OCI-M2 (cell line): ENCODE data around the gene MTSS2.

Experiments used
- DNase-seq: peaks from one replicate; lab custom pipeline; 2025; ENCODE audit not compliant: unreplicated experiment; lab: John Stamatoyannopoulos, UW

MTSS2 gene

DNA sequence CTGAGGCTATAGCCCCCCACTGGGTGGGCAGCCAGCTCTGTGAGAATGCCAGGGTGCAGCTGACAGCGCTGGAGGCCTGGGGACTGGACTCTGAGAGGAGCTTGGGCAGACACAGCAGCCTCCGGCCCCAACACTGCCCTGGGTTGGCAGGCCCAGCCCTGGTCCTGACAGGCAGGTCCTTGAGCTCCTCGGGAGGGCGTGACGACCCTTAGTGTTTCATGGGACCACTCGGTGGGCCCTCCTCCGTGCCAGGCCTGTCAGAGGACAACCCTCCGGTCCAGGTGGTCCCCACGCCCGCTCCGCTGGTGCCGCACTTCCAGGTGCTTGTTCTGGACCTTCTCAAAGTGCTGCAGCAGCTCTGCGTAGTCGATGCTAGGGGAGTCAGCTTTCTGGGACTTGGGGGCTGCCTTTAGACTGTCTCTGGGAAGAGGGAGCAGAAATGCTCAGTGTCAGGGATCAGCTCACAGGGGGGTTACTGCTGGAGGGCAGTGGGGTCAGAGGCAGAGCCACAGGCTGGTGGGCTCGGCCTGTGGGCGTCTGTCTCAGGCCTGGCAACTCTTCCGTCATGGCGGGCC, 1.9 kb upstream of the MTSS2 start:
- no peak for DNase-seq

DNA sequence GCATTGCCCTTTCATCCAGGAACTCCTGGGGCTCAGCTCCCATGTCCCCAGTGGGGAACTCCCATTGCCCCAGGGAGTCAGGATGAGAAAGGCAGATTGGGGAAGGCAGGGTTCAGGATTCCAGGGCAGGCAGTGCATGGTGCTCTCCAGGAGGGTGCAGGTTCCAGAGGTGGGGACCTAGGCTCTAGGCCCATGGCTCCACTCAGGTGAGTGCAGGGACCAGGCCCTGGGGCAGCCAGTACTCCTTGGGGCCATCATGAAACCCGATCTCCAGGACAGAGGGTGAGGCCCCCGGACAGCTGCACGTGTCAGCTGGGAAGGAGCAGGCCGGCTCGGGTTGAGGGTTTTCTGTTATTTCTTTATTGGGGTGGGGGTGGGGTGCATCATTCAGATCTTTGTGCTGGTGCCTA, 1.3 kb upstream of the MTSS2 start:
- no peak for DNase-seq

DNA sequence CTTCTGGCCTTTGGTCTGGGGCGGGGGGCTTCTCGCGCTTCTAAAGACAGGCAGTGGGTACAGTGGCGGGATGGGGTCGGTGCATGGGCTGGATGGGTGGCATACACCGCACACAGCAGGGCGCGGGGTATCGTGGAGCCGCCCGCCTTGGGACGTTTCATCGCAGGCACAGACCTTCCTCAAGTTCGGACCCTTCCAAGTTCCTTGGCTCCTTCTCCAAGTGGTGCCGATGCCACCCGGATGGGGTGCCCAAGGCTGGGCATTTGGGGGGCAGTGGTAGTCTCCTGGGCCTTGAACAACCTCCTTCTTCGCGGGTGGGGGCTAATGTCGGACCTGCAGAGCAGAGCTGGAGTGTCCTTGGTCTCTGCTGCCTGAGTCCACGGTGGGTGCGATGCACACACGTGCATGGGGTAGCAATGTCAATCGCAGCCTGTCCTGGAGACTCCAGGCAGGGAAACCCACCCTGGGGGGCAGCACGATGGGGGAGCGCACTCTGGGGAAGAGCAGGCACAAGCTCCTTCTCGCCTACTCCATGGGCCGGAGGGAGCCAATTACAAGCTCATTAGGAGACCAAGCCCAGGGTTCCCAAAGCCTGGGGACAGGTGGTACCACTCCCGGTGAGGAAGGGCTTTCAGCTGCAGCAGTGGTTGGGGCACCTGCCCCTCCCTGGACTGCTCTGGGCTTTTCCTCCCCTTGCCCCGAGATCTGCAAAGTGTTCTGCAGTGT, 686 bp upstream of the MTSS2 start:
- no peak for DNase-seq

DNA sequence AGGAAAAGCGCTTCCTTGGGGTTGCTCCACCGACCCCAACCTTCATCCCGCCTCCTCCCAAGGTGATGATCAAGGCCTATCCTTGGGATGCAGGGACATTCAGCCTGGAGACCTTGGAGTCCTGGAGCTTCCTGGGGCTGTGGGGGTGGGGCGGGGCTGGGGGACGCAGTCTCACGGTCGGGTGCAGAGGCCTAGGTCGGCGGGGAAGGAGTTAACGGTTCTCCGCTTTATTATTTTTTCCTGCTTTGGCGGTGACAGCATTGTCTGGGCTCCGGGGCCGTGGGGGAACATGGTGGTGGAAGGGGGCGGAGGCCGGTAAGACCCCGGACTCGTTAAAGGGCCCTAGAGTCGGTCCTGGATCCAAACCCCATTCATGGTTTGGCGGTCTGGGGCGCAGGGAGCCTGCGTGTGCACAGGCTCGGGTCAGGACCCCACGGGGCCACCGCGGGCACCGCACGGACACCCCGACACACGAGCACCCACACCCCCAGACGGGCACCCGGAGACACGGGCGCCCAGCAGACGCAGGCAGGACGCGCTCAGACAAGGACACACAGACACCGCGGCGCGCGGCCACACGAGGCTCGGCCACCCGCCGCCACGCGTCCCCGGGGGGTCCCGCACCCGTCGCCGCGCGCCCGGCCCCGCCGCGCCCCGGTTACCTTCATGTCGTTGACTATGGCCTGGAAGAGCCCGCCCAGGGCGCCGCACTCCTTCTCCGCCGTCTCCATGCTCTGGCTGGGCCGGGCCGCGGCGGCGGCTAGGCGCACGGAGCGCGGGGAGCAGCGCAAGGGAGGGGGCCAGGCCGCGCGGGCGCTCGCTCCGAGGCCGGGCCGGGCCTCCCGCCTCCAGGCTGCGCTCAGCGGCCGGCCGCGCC, 554 bp downstream of the MTSS2 start:
- no peak for DNase-seq

DNA sequence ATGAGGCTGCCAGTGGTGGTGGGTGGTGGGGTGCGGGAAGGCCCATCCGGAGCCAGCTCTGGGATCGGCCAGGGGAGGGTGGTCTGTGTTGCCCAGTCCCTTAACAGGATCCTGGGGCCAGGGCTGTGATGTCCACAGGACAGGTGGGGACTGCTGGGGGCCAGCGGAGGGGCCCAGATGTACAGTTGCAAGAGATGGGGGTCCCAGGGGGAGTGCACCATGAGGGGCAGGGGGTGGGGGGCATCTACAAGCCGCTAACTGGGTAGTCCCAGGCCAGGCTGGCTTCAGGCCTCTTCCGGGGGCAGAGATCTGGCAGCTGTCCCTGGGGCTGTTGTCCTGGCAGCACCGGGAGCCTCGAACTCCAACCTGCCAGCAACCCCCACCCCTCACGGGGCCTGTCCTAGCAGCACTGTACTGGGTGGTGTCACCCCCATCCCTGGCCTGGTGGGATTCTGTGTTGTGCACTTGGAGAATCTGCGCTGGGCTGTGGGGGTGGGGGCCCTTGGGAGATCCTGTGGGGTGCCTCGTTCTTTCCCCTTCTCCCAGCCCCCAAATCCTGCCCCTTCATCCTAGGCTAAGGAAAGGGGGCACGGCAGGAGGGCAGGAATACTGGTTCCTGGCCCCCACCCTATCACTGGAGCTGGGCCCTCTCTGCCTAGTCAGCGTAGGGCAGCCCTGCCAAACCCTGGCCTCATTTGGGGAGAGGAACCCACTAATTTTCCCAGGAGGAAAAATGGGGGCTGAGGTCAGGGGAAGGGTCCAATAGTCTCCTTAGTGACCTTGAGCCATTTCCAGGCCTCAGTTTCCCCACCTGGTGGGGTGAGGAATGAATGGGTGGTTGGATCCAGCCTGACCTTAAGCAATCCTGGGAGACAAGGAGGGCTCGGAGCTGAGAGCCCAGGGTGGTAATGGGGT, 1.4 kb downstream of the MTSS2 start:
- DNase-seq, result no peak

DNA sequence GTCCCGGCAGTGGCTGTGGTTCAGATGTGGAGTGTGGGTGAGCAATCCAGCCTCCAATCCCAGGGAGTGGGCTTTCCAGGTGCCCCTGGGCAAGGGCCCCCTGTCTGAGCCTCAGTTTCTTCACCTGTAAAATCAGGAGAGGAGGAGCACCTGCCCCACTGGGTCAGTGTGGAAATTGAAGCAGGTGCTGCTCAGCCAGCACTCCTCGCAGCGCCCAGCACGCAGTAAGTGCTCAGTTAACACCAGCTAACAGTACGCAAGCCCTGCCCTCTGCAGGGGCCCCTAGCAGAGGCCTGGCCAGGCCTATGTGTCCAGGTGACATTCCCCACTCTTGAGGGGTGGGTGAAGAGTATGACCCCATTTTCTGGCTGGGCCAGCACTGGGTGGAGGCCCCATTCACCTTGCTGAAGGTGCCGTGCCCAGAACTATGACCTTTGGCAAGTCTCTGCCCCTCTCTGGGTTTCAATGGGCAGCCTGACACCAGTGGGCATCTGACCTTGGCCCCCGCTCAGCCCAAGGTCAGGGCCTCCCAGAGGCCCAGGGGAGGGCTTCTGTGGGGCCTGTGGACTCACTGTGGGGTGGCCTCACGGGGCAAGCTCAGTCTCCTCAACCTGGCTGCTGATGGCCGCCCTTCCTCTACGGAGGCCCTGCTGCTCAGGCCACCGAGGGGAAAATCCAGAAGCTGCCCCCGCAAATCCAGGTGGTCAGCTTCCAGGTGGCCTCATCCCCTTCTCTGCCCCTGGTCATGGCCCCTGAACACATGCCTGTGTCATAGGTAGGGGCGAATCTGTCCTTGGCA, 2.5 kb downstream of the MTSS2 start:
- DNase-seq, result no peak

DNA sequence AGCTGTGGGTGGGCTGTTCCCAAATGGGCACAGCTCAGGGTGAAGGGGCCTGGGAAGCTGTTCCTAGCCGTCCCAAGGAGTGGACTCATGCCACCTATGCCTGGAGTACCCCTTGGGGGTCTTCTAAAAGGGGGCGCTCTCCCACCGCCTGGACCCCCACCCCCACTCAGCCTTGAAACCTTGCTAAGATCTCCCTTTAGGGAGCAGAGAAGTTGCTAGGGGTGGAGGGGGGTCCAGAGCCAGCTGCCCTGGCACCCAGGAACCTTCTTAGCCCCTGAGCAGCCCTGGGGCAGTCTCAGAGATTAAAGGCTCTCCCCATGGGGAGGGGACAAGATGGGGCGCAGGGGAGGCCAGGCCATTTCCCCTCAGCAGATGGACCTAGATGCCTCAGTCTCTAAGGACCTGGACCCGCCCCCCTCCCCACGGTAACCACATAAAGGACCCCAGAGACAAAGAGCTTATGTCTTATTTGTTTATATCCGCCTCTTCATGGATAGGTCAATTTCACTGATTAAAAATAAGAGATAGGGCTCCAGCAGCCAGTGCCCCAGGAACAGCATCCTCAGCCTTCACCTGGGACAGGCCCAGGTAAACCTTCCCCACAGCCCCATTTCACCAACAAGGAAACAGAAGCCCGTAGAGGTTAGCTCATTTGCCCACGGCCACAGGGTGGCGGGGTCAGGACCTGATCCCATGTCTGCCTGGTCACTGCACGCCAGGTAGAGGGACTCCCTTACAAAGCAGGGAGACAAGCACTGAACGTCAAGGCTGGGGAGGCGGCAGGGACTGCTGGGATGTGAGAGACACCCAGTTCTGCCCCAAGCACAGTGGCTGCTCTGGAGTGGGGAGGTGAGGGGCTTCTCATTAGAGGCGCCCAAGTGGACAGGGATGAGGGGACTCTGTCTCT, 3.4 kb downstream of the MTSS2 start:
- DNase-seq, result no peak

DNA sequence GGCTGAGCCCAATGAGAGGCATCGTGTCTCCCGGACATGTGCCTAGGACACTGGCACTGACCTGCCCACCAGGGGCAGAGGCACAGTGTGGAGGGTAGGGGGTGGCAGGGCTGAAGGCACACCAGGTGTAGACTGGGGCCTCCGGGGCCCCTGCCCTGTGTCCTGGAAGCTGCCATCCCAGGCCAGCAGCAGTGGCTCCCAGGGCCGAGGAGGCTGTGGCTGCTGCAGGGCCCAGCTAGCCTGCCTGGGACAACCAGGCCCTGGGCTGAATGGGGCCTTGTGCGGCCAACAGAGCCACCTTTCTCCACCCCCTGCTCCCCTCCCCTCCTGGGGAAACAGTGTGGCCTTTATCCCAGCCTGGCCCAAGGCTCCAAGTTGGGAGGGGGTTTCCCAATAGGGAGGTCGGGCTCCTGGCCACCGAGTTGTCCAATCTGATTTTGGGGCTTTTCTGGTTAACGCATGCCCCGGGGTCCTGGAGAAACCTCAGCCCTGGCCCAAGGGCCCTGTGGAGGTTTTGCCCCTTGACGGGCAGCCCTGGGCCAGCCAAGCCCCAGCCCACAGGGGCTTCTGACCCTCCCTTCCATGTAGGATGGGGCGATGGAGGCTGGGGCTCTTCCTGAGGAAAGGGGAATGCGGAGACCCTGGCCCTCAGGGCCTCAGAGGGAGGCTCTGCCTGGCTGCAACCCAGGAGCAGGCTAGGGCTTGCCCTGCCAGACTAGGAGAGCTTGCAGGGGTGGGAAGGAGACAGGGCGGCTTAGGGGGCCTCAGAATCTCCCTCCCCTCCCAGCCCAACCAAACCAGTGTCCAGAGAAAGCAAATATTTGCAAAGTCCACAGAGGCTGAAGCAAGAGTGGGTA, 4.2 kb downstream of the MTSS2 start:
- no peak for DNase-seq

DNA sequence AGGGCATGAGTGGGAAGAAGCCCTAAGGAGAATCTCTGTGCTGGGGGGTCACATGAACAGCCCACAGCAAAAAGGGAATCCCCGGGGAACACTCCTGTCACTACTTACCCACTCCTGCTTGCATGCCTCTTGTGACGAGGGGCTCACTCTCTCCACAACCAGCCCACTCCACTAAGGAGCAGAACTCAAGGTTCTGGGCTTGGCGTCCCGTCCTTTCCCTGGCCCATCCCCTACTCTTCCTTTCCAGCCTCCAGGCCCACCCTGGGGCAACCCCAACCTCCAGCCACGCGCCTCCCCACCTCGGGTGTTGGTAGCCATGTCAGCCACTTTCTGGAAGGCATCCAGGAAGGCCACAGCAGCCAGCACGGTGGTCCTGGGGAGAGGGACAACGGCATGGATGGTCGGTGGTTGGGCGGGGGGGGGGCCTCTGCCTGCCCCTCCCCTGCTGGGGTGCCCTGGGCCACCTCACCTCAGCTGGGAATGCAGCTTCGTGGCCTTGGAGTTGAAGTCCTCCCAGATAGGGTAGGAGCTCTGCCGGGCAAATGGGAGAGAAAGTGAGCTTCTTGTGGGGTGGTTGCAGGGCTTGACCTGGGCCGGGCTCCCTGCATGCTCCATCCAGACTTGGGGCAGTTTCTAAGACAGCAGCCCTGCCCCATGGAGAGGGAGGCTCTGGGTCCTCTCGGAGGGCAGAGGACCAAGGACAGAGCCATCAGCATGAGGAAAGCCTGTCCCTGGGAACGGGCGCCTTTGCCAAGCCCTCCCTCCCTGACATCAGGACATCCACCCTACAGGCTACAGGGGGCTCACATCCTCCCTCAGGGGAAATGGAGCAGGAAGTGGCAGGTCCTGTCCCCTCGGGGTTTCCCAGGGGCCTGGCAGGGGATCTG, 5.1 kb downstream of the MTSS2 start:
- no peak for DNase-seq

DNA sequence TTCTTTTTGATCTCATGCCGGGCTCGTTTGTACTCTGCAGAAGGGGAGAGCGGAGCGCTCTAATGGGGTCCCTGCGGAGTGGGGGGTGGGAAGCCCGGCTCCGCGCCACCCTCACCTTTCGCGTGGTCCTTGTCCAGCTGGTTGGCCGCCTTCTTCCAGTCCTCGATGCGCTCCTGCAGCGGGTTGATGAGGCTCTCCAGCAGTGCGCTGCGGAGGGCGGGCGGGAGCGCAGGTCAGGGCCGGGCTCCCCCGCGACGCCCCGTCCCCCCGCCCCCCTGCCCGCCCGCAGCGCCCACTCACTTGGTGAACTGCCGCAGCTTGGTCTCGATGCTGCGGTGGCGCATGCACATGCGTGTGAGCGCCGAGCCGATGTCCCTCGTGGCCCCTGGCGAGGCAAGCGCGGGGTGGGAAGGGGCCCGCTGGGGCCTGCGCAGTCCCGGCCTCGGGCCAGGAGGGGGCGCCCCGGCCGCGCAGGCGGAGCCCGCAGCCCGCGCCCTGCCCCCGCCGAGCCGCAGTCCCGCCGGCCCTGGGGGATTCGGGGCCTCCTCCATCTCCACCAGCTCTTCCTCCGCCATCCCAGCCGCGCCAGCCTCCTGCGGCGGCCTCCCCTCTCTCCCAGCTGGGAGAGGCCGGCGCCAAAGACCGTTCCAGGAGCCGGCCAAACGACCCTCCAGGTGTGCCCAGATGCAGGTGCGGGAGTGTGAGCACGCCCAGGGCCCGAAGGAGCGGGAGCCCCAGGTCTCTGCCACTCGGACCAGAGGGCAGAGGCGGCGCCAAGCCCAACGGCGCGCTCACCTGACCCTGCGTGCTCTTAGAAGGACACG, 6.0 kb downstream of the MTSS2 start:
- no peak for DNase-seq

DNA sequence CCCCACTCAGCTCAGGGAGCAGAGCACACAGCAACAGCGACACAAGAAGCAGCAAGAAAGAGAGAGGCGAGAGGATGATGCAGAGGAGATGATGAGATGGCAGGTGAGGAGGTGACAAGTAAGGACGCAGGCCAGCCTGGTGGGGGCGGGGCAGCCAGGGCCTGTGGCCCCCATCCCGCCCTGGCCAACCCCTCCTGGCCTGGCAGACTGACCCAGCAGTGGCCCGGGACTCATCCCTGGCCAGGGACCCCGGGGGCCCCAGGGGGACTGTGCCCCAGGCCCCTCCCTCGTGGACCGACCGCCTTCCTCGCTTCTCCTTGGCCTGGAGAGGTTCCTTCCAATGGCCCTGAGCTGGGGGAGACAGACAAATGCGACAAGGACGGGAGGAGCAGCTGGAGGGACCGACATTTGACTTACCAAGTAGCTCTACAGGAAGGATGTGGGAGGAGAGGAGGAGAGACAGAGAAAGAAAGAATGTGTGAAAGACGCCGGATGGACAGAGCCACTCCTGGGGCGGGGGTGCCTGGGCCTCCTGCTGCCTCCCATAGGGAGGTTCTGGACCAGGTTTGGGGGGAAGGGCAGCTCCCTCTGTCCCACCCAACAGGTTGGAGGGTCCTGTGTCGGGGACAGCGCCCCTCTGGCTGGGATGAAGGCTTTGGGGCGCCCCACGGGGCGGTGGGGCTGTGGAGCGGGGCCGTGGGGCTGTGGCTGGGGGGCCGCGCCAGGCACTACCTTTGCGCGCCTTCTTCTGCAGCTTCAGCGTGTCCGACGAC, 6.8 kb downstream of the MTSS2 start:
- DNase-seq, result no peak

DNA sequence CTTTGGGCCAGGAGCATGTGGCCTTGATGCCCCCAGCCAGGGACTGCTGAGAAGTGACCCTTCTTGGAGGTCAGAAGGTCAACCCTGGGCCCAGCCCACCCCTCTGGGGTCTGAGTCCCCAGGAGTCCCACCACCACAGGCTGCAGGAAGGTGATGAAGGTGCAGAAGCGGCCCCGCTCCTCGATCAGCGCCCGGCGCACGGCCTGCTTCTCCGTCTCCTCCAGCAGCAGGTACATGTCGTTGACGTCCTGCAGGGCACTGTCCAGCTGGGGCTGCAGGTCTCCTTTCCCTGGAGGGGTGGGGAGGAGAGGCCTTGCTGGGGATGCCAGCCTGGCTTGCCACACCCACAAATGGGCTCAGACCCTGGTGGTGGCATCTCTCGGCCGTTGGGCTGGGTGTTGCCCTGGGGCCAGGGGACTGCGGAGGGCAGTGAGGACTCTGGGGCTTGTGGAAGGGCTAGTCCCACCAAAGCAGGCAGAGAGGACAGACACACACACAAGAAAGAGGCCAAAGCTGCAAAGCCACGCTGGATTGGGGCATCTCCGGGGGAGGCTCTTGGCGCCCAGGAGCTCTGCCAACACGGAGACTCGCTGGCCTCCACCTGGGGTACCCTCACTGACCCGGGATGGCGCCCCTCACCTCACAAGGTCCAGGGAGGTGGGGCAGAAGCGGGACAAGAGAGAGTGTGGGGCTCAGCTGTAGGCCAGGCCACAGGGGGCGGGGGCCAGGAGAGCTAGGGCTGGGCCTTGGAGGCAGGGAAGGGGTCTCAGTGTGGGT, 7.5 kb downstream of the MTSS2 start:
- no peak for DNase-seq

DNA sequence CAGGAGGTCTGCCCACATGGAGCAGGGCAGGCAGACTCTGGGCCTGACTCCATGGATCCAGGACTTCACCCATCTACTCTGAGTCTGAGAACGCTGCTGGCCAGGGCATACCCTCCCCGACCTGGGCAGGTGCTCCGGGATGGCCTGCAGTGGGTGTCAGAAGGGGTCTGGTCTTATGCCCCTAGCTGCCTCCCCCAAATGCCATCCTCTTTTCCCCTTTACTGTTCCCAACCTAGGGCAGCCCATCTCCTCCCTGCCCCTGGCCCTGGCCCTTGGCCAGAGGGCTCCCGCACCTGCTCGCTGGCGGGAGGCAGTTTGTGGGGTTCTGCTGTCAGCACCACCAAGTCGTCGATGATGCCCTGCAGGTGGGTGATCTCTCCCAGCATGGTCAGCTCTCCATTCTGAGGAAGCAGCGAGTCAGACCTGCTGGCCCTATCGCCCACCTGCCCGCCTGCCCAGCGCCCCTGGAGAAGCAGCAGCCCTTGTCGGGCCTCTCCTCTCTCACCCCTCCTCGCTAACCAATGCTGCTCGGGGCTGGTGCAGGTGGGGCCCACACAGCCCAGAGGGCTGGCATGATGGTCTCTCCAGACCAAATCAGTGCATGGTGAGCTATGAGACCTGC, 8.2 kb downstream of the MTSS2 start:
- DNase-seq, result no peak

DNA sequence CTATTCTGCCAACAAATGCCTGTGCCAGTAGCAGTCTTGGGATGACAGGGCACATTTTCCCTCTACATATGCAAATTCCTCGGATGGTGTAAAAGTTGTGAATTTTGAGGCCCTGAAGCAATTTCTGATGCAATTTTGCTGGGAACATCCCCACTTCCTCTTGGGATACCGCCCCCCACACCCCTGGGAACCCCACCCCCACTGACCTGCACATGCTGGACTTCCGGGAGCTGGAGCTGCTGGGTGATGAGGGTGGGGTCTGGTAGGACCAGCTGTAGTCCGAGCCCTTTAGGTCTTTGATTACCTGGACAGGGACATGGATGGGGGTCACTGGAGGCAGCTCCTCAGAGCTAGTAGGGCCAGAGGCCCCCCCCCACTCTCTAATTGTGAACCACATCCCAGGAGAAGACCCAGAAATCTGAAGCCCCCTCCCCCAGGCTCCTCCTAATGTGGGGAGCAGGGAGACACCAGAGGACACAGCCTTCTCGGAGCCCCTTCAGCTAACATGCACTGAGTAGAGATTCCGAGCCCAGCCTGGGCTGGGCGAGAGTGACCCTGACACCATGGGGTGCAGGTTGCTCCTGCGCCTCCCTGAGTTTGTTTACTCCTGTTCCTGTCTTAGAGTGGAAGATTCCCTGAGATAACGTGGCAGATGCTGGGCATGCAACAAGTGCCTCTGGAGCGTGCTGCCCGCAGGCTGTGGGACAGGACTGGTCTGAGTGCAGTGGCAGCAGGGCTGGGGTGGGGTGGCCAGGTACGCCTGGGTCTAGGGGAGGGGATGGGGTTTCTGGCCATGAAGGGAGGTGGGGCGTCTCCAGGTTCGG, 9.0 kb downstream of the MTSS2 start:
- DNase-seq, result no peak
